NCI-H446 (cell line): ENCODE results near the gene AJAP1.

Experiments used
- DNase-seq, 2 experiments: peaks; one replicate each; lab custom pipeline; 2025; lab: John Stamatoyannopoulos, UW

The AJAP1 gene

DNA sequence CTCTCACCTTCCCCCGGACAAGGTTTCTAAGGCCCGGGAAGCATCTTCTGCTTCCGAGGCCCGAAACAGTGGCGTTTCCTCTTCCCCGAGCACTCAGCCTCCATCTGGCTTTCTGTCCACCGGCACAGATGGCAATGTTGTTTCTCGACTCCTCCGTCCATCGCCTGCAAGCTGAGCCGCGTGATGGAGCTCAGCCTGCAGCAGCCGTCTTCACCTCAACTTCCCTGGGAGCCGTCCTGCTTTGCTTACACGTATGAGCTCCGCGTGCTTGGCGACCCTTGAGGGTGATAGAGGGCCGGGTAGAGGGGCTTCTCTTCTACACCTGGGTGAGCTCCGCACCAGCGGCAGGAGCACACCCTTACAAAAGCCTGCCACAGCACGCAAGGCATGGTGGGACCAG, 80.4 kb downstream of the AJAP1 start:
- DNase-seq: no peak

- DNase-seq: no peak
Observed at GRCh38 chr1:4736254-4736653, 81.8 kb downstream of the AJAP1 start.

- no peak for DNase-seq
Observed at GRCh38 chr1:4741876-4742423, 87.5 kb downstream of the AJAP1 start.

DNA sequence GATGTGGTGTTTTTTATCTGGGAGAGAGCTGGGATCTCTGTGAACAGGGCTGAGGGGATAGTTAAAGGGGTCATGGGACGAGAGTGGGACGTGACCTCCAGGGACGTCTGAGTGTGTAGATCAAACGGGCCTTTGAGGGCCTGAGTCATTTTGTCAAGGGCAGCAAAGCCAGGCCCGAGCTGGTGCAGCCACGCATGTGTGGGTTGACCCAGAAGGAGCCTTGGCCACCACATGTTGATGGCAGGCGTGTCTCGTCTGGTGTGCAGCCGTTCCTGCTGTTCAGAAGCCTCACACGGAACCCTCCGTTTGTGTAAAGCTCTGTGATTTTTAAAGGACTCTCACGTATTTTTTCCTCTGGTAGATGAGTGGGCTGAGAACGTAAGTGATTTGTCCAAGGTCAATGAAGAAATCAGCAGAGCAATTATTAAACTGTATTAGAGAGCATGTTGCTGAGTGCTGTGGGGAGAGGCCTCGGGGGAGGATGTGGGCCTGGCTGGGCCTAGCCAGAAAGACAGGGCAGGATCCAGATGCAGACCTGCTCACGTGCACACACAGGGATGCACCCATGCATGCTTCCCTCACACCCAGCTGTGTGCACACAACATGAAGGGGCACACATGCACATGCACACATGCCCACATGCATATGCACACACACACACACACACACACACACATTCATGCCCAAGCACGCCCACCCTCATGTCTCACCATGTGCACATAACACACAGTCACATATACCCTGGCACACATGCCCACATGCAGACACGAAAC, 89.8 kb downstream of the AJAP1 start:
- DNase-seq: no peak

DNA sequence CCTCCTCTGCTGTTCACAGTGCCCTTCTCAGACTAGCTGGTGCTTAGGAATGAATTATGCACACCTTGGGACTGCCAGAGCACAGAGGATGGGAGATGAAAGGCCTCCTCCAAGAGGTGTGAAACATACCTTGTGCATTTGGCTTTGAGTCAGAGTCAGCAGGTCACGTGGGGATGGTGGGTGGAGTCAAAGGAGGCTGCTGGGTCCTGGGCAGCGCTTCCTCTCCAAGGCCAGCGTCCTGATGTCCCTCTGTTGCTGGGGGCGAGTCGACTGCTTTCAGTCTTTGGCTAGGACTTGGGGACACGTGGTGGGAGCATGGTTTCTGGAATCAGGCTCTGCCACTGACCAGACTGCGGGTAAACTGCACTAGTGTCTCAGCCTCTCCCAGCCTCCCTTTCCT, 91.2 kb downstream of the AJAP1 start:
- DNase-seq: no peak

DNA sequence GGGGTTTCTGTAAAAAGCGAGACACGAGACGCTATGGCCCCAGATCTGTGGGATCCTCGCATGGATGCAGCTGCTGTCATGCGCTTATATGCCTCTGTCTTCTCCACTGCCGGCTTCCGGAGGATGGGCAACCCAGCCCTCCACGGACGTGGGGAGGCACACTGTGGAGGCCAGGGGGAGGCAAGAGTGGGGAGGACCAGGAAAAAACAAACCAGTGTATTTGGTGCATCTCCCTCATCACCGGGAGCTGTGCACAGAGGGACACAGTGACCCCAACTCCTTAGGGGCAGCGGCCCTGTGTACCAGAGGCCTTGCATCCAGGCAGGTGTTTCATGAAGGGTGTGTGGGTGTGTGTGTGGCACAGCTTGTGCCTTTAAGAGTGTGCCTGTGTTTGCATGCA, 95.0 kb downstream of the AJAP1 start:
- DNase-seq: no peak

GRCh38 chr1:4750177-4750576, 95.8 kb downstream of the AJAP1 start:
- no peak for DNase-seq

DNA sequence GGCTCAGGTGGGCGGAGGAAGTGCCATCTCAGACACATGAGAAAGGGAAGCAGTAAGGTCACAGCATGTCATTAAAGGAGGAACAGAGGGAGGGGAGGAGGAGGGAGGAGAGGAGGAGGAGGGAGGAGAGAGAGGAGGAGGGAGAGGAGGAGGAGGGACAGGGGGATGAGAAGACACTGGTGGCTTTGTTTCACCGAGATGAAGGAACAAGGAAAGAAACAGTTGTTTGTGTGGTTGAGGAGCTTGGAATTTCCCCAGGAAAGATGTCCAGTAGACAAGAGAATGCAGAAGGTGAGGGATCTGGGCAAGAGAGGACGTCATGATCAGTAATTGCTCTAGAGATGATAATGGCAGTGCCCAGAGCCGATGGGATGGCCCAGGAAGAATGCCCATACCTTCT, 97.7 kb downstream of the AJAP1 start:
- no peak for DNase-seq

DNA sequence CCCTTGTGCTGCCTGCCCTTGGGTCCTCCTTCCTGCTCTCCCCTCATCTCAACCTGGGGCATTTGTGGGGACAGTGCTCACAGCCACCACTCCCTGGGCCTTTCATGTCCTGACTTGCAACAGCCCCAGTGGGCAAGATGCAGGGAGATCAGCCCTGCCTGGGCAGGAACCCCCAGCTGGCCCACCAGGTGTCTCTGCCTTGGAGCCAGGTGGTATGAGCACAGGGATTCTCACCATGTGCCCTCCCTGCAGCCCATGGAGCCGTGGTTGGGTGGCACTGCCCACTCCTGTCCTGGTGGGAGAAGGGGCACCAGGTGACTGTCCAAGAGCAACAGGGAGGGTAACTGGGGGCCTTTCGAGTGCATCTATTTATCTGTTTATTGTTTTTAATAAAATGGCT, 100.4 kb downstream of the AJAP1 start:
- no peak for DNase-seq

- DNase-seq: no peak
Observed at GRCh38 chr1:4755301-4755845, 101.0 kb downstream of the AJAP1 start.

- no peak for DNase-seq
Observed at GRCh38 chr1:4755864-4756504, 101.6 kb downstream of the AJAP1 start.

- DNase-seq: no peak
Observed at GRCh38 chr1:4756851-4757580, 102.6 kb downstream of the AJAP1 start.

DNA sequence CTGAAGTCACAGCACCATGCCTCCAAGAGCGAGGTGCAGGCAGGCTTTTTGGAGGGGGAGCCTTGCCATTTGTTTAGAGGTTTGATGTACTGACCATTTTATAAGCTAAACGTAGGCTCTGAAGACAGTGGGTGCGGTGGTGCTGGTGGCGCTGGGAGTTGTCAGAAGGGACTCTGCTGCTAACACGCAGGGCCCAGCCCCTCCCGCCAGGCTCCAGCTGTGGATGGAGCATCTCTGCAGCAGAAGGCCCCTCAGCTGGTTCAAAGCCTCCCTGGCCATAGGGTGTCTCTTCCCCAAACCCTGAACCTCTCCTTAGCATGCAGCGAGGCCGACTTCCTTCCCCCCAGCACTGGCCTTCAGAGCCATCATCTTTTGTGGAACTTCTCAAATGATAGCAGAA, 105.3 kb downstream of the AJAP1 start:
- DNase-seq: no peak

DNA sequence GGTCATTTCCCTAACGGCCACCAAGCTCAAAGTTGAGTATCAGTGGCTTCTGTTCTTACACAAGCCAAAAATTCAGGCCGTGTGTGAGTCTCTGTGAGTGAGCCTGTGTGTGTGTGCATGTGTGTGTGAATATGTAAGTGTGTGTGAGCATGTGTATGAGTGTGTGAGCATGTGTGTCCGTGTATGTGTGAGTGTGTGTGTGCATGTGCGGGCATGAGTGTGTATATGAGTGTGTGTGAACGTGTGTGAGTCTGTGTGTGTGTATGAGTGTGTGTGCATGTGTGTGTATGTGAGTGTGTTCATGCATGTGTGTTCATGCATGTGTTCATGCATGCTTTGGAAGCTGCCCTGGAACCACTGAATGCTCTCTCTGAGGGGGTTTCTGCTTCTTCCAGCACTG, 105.7 kb downstream of the AJAP1 start:
- DNase-seq: no peak

GRCh38 chr1:4761324-4761723, 106.9 kb downstream of the AJAP1 start:
- DNase-seq: no peak

DNA sequence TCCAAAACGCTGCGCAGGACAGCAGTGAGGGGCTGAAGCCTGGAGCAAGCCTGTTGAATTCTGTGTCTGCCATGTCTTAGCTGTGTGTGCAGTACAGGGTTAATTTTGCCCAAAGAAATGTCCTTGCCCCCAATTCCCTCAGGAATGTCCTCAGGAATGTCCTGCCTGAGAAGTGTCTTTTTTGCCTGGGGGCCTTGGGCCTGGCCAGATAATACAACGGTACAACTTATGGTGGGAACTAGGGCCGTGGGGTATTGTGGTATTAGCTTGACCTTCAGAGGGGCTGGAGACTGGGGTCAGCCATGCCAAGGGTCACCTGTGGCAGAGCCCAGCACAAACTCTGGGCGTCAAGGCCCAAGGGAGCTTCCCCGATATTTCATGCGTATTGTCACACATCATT, 107.7 kb downstream of the AJAP1 start:
- DNase-seq: no peak

DNA sequence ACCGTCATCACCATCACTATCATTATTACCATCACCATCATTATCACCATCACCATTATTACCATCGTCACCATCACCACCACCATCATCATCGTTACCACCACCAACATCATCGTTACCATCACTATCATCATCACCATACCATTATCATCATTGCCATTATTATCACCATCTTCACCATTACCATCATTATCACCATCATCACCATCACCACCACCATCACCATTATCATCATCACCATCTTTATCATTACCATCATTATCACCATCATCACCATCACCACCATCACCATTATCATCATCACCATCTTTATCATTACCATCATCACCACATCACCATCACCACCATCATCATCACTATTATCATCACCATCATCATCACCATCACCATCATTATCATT, 112.9 kb downstream of the AJAP1 start:
- no peak for DNase-seq

DNA sequence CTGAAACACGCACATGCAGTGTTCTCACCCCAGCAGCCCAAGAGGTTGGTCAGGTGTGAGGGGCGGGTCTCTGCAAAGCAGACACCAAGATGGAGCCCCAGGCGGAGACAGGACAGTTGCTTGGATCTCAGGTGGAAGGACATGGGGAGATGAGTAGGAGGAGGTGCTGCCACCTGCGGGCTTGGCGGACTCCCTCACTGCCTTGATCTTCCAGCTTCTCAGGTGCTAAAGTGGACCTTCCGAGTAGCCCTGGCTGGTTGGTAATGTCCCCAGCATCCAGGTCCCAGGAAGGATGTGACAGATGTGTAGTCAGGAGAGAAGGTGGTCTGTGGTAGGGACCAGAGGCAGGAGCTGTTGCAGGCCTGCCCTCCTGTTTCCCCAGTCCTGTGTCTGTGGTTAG, 114.1 kb downstream of the AJAP1 start:
- DNase-seq: no peak

GRCh38 chr1:4769516-4770280, 115.3 kb downstream of the AJAP1 start:
- DNase-seq: no peak

DNA sequence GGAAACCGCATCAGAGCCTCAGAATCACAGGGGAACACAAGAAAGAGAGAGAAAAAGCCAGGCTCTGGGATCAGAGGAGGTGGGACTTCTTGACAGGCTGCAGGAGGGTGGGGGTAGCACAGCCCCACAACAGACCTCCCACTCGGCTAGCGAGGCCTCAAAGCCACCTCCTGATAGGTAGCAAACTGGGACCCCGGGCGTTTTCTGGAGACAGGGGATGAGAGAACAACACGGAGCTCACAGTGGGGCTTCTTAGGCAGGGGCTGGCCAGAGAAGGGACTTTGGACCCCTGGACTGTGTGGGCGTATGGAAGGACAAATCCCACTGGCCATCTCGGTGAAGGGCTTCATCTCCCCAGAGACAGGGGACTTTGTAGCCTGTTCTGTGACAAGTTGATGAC, 116.3 kb downstream of the AJAP1 start:
- DNase-seq: no peak

DNA sequence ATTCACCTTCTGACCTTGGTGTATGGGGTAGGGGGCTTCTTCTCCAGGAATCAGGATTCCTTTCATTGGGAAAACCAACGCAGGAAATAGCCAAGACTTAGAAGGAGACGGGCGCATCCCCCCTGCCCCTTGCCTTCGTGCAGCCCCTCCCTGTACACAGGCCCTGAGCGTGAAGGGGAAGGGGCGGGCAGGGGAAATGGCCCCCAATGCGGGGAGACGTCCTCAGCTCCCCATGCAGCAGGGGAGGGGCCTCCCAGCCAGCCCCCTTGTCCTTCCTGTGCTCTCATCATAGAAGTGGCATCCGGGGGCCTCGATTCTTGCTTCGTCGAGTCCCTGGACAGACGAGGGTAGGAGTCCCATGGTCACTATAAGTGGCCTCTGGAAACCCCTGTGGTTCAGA, 116.9 kb downstream of the AJAP1 start:
- DNase-seq: no peak

DNA sequence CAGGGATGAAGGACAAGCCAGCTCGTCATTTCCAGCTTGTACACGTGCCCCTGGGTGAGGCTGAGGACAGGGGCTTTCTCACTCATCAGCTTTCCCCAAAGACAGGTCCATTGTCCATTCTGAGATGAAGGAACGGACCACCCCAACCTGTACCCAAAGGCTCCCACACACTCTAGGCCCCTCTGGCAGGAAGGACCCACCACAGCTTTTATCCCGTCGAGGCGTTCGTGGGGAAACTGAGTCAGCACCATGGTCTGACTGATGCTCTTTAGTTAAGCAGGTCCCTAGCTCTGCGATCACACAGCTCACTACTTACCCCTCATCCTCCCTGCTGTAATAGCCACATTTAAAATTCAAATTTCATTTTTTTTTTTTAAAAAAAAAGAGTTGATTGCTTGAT, 117.3 kb downstream of the AJAP1 start:
- DNase-seq: no peak
